BLaER1 treated with 17β-estradiol and CSF1 and Interleukin-3, amounts not matched to agents 10 nM and 100 nM (cell line): ENCODE data around the gene LY86.
A peak's percentile ranks its signal among the peaks of the same experiment; 100 is the strongest.
"Not testable (repeated sequence)": the region's sequence is repeated elsewhere in the genome, so short reads cannot be mapped to it uniquely, and the experiment has no call there.

Experiments used
- H3K27ac ChIP-seq, 11 experiments: shearing (Covaris generic); formaldehyde crosslinking; 2 replicates each; pipeline ENCODE4 v1.8.1; 2022
- H3K27me3 ChIP-seq, 11 experiments: shearing (Covaris generic); formaldehyde crosslinking; 2 replicates each; pipeline ENCODE4 v1.8.1; 2022
- H3K36me3 ChIP-seq, 11 experiments: shearing (Covaris generic); formaldehyde crosslinking; 2 replicates each; pipeline ENCODE4 v1.8.1; 2022
- H3K4me1 ChIP-seq, 10 experiments: shearing (Covaris generic); formaldehyde crosslinking; 2 replicates each; pipeline ENCODE4 v1.8.1; 2022
- H3K4me2 ChIP-seq, 11 experiments: shearing (Covaris generic); formaldehyde crosslinking; 2 replicates each; pipeline ENCODE4 v1.8.1; 2022
- H3K4me3 ChIP-seq, 10 experiments: shearing (Covaris generic); formaldehyde crosslinking; 2 replicates each; pipeline ENCODE4 v1.8.1; 2022
- H3K9ac ChIP-seq, 11 experiments: shearing (Covaris generic); formaldehyde crosslinking; 2 replicates each; pipeline ENCODE4 v1.8.1; 2022
- H3K9me3 ChIP-seq, 11 experiments: shearing (Covaris generic); formaldehyde crosslinking; replicated peaks in 1 of 11; 2 replicates each; pipeline ENCODE4 v1.8.1; 2022
- H4K20me1 ChIP-seq, 11 experiments: shearing (Covaris generic); formaldehyde crosslinking; 2 replicates each; pipeline ENCODE4 v1.8.1; 2022
- Cebpa-rat ChIP-seq, 11 experiments: shearing (Covaris generic); IDR thresholded peaks; 2 replicates each; pipeline ENCODE4 v1.8.1; 2022

Gene LY86

GRCh38 chr6:6665555-6666243 is 77.2 kb downstream of the LY86 start:
- Histone ChIP-seq H3K9me3 (peaks cover 0 to 17% (median 6%) of the 10 kb centered on the region in 11 experiments; a peak in 8 of 22 replicates), H3K27me3 (no peaks in the 10 kb centered on the region), H3K4me2 (peak overlapping the region in 1 of 11 experiments; percentile 18; a peak in 1 of 22 replicates), H3K27ac (0 out of 22 replicates have a peak overlapping the region, but pooled peaks of 1 of the 11 experiments have one; percentile 5), H4K20me1 (no peaks in the 10 kb centered on the region), H3K9ac (no peak overlapping the region; a peak in 1 of 22 replicates), H3K4me3 (no peak overlapping the region), H3K36me3 (no peaks in the 10 kb centered on the region), H3K4me1 (peaks cover under 1 to 39% (median 18%) of the 10 kb centered on the region in 10 experiments; a peak in 14 of 20 replicates)
- no peak for TF ChIP-seq Cebpa-rat (IDR thresholded peaks at IDR 0.05)

GRCh38 chr6:6670150-6670549 is 81.6 kb downstream of the LY86 start:
- not testable (repeated sequence) for H3K4me1 ChIP-seq, H3K4me2 ChIP-seq, H3K27me3 ChIP-seq, H3K9ac ChIP-seq, H3K36me3 ChIP-seq, H4K20me1 ChIP-seq, H3K27ac ChIP-seq, H3K4me3 ChIP-seq
- H3K9me3 ChIP-seq, result peaks cover 4 to 21% (median 10%) of the 10 kb centered on the region in 11 experiments; a peak in 11 of 22 replicates

GRCh38 chr6:6674872-6675271 is 86.4 kb downstream of the LY86 start:
- H3K36me3 ChIP-seq, result no peaks in the 10 kb centered on the region
- peaks cover 28 to 40% (median 32%) of the 10 kb centered on the region in 10 experiments for H3K4me1 ChIP-seq
- no peak for TF ChIP-seq Cebpa-rat (IDR thresholded peaks at IDR 0.05)
- no peaks in the 10 kb centered on the region for H4K20me1 ChIP-seq
- H3K4me2 ChIP-seq, result no peak overlapping the region
- no peak overlapping the region for H3K27ac ChIP-seq
- no peak overlapping the region for H3K9ac ChIP-seq
- no peaks in the 10 kb centered on the region for H3K27me3 ChIP-seq
- no peak overlapping the region for H3K4me3 ChIP-seq
- peaks cover 0 to 6% (median 0%) of the 10 kb centered on the region in 11 experiments; a peak in 4 of 22 replicates for H3K9me3 ChIP-seq

GRCh38 chr6:6676910-6677441 is 88.5 kb downstream of the LY86 start:
- Histone ChIP-seq H3K4me2 (peak overlapping the region; percentile 39 to 87 (median 67)), H3K9me3 (peaks cover 0 to 6% (median 0%) of the 10 kb centered on the region in 11 experiments; a peak in 4 of 22 replicates), H4K20me1 (no peaks in the 10 kb centered on the region), H3K27me3 (no peaks in the 10 kb centered on the region), H3K27ac (peak overlapping the region in 9 of 11 experiments; percentile 32 to 71 (median 56); a peak in 16 of 22 replicates), H3K4me3 (no peak overlapping the region), H3K9ac (peak overlapping the region in 10 of 11 experiments; percentile 1 to 65 (median 43); a peak in 13 of 22 replicates), H3K36me3 (no peaks in the 10 kb centered on the region), H3K4me1 (peaks cover 38 to 57% (median 47%) of the 10 kb centered on the region in 10 experiments)
- TF ChIP-seq Cebpa-rat (IDR thresholded peaks at IDR 0.05), result no peak

- Histone ChIP-seq H3K4me1 (peaks cover 36 to 64% (median 48%) of the 10 kb centered on the region in 10 experiments), H3K36me3 (no peaks in the 10 kb centered on the region), H3K4me2 (peak overlapping the region in 10 of 11 experiments; percentile 9 to 87 (median 66); a peak in 18 of 22 replicates), H3K27me3 (no peaks in the 10 kb centered on the region), H3K9me3 (no peaks in the 10 kb centered on the region), H3K9ac (peak overlapping the region in 2 of 11 experiments; percentile 9 to 34; a peak in 1 of 22 replicates), H3K4me3 (no peak overlapping the region), H4K20me1 (no peaks in the 10 kb centered on the region), H3K27ac (peak overlapping the region in 2 of 11 experiments; percentile 32 to 64; a peak in 3 of 22 replicates)
- no peak for TF ChIP-seq Cebpa-rat (IDR thresholded peaks at IDR 0.05)
Observed at GRCh38 chr6:6678185-6678671, 89.7 kb downstream of the LY86 start.

- H3K4me3 ChIP-seq, result no peak overlapping the region
- H3K9ac ChIP-seq, result peak overlapping the region in 1 of 11 experiments; percentile 41; a peak in 1 of 22 replicates
- H3K27ac ChIP-seq, result no peak overlapping the region
- no peaks in the 10 kb centered on the region for H4K20me1 ChIP-seq
- no peak for TF ChIP-seq Cebpa-rat (IDR thresholded peaks at IDR 0.05)
- peaks cover 34 to 70% (median 49%) of the 10 kb centered on the region in 10 experiments for H3K4me1 ChIP-seq
- H3K27me3 ChIP-seq, result no peaks in the 10 kb centered on the region
- peak overlapping the region; percentile 18 to 87 (median 56); a peak in 19 of 22 replicates for H3K4me2 ChIP-seq
- no peaks in the 10 kb centered on the region for H3K36me3 ChIP-seq
- H3K9me3 ChIP-seq, result no peaks in the 10 kb centered on the region
Observed at GRCh38 chr6:6678811-6679210, 90.3 kb downstream of the LY86 start.

GRCh38 chr6:6679633-6680032 is 91.1 kb downstream of the LY86 start:
- no peak overlapping the region for H3K9ac ChIP-seq
- H3K36me3 ChIP-seq, result no peaks in the 10 kb centered on the region
- no peaks in the 10 kb centered on the region for H3K27me3 ChIP-seq
- no peaks in the 10 kb centered on the region for H4K20me1 ChIP-seq
- no peak overlapping the region for H3K27ac ChIP-seq
- H3K4me2 ChIP-seq, result peak overlapping the region in 6 of 11 experiments; percentile 18 to 87 (median 64); a peak in 7 of 22 replicates
- no peaks in the 10 kb centered on the region for H3K9me3 ChIP-seq
- TF ChIP-seq Cebpa-rat (IDR thresholded peaks at IDR 0.05), result no peak
- H3K4me3 ChIP-seq, result no peak overlapping the region
- H3K4me1 ChIP-seq, result peaks cover 42 to 78% (median 57%) of the 10 kb centered on the region in 10 experiments

GRCh38 chr6:6680526-6680925 is 92.0 kb downstream of the LY86 start:
- Histone ChIP-seq H4K20me1 (no peaks in the 10 kb centered on the region), H3K27me3 (no peaks in the 10 kb centered on the region), H3K9ac (no peak overlapping the region), H3K36me3 (no peaks in the 10 kb centered on the region), H3K4me2 (peak overlapping the region in 6 of 11 experiments; percentile 12 to 82 (median 61); a peak in 7 of 22 replicates), H3K4me3 (no peak overlapping the region), H3K9me3 (no peaks in the 10 kb centered on the region), H3K27ac (no peak overlapping the region), H3K4me1 (peaks cover 45 to 85% (median 63%) of the 10 kb centered on the region in 10 experiments)
- TF ChIP-seq Cebpa-rat (IDR thresholded peaks at IDR 0.05), result no peak
